GM18502 (cell line): ENCODE results near the gene HS3ST3A1.
"Not testable (repeated sequence)": the region's sequence is repeated elsewhere in the genome, so short reads cannot be mapped to it uniquely, and the experiment has no call there.

Experiments
- ATAC-seq: cut with Tn5 transposase; IDR thresholded peaks from one replicate; pipeline ENCODE4 v1.9.1; 2021; ENCODE audit warnings: mild to moderate bottlenecking; ENCODE audit not compliant: unreplicated experiment, poor library complexity

The HS3ST3A1 gene

DNA sequence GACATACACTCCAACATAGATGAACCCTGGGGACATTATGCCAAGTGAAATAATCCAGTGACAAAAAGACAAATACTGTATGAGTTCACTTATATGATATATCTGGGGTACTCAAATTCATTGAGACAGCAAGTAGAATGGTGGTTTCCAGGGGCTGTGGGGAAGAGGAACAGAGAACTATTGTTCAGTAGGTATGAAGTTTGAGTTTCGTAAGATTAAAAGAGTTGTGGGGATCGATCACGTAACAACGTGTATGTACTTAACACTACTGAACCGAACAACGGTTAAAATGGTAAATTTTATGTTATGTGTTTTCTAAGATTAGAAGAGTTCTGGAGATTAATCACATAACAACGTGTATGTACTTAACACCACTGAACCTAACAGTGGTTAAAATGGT, 100.8 kb downstream of the HS3ST3A1 start:
- no peak for ATAC-seq

DNA sequence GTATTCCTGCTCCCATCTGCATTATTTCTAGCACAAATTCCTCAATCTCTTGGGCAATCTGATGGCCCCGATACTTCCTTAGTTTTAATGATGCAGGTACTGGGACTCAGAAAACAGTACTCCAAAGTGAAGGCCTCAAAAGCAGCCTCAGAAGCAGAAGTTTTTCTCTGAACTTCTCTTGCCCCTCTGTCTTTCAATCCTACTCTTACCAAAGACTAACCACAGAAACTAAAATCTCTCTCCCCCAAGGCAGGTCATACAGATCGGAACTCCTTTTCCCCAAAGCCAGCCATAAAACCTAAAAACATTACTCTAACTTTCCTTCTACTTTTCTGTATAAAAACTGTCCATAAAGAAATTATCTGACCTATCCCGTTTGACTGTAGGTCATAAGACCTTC, 103.5 kb downstream of the HS3ST3A1 start:
- no peak for ATAC-seq

- not testable (repeated sequence) for ATAC-seq
Observed at GRCh38 chr17:13496553-13497056, 105.1 kb downstream of the HS3ST3A1 start.

GRCh38 chr17:13495423-13495822, 106.3 kb downstream of the HS3ST3A1 start:
- no peak for ATAC-seq

GRCh38 chr17:13492737-13493122, 109.0 kb downstream of the HS3ST3A1 start:
- no peak for ATAC-seq

DNA sequence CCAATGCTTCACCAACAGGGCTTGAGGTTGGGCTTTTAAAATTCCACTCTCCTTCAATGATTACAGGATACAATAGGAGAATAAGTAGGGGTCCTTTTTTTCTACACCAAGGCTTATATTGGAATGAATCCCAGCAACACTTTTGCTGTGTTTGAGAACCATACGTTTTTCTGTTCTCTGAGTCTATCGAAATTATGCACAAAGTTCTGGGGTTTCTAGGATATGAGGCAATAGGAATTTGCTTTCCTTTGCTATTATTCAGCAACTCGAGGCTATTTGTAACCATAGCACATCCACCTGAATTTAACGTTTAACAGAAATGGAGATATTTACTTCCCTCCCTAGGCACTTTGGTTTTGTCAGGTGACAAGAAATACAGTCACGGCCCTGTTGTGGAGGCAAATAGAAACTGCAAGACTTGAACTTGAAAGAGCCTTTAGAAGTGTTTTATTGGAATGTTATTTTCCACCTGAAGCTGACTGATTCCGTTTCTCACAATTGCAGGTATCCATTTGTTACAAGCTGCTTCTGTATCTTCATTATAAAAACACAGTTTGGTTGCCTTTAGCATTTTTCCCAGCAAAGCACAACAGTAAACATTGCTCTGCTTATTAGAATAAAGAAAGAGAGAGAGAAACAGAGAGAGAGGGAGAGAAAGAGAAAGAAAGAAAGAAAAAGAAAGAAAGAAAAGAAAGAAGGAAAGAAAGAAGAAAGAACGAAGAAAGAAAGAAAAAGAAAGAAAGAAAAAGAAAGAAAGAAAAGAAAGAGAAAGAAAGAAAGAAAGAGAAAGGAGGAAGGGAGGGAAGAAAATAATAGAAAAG, 109.6 kb downstream of the HS3ST3A1 start:
- ATAC-seq: no peak

DNA sequence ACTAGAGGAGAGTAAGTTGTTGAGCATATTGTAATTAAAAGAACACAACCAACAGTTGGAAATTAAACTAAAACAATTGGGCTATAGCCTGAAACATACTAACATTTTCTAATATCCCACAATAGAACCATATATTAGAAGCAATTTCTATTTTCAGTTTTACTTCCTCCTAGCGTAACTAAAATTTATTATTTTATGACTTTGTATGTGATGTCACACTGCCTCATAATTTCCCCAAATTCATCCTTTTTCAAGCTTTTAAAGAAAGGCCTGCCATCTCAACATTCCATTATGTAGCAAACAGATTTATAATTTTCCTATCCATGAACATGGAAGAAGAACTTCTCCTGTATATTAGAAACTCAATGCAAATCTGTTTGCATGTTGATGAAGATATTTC, 110.2 kb downstream of the HS3ST3A1 start:
- ATAC-seq: no peak

DNA sequence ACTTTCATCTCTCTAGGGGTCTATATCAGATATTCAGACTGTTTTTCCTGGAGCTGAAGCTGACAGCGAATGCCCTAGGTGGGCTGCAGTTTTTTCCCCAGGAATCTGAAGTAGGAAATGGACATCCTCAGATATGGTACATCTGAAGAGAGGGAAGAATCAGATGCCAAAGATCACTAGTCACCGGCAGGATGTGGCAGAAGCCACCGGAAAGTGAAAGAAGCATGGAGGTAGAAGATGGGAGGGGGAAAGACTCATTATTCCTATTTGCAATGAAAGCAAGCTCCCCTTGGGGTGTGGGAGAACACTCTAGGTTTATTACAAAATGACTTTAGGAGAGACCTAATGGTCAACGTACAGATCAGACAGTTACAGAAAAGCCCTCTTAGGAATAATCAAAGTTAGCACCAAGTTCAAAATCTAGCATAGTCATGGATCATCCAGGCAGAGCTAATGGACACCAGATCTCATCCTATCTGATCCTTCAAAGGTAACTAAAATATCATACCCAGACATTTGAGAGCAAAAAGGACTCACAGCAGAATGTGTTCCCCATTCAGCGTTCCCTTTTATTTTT, 110.7 kb downstream of the HS3ST3A1 start:
- ATAC-seq: no peak

DNA sequence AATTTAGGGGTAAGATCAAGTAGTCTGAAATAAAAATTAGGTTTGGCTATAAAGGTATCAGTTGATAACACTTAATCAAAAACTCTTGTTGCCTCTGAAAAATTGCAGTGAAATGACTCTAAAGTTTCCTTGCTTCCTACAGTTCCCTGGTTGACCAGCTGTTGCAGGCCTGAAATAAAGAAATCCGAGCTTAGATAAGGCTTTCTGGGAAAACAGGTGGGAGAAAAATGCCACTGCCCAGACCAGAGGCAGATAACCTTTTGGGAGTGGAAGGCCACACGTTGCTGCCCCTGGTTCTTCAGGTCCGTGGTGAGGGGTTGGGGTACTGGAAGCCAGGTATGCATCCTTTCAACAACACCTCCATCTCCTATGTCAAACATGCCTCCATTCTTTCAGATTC, 111.3 kb downstream of the HS3ST3A1 start:
- ATAC-seq: no peak

GRCh38 chr17:13485327-13485726, 116.4 kb downstream of the HS3ST3A1 start:
- ATAC-seq: no peak

DNA sequence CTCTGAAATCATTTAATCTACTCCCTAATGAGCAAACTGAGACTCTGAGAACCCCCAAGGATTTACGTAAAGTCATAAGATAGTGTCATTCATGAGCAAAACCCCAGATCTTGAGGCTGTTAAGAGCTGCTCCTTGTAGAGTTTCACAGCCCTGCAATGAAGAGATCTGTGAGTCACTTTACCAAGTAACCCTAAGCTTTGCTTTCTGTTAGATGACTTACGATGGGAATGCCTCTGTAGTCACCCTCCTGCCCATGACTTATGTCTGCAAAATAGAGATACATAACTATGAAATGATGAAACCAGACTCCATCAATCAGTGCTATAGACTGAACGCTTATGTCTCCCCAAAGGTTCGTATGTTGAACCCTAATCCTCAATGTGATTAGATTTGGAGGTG, 117.7 kb downstream of the HS3ST3A1 start:
- no peak for ATAC-seq

- no peak for ATAC-seq
Observed at GRCh38 chr17:13480877-13481276, 120.9 kb downstream of the HS3ST3A1 start.

- no peak for ATAC-seq
Observed at GRCh38 chr17:13478326-13478830, 123.4 kb downstream of the HS3ST3A1 start.

DNA sequence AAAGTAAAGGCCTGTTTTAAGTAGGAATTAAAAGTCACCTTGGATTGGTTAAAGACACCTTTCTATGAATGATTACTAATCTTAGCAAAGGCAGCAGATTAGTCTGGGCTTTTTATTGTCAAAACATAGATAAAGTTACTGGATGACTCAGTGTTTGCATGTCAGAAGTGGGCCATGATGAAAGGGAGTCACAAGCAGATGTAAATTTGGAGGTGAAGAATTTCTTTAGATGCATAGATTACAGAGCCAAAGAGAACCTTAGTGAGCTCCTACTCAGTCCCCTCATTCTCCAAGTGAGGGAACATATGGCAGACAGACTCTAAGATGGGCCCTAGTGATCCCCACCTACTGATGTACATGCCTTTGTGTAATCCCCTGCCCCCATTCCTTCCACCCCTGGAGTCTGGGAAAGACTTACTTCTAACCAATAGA, 124.5 kb downstream of the HS3ST3A1 start:
- ATAC-seq: no peak

GRCh38 chr17:13476720-13477119, 125.0 kb downstream of the HS3ST3A1 start:
- no peak for ATAC-seq

DNA sequence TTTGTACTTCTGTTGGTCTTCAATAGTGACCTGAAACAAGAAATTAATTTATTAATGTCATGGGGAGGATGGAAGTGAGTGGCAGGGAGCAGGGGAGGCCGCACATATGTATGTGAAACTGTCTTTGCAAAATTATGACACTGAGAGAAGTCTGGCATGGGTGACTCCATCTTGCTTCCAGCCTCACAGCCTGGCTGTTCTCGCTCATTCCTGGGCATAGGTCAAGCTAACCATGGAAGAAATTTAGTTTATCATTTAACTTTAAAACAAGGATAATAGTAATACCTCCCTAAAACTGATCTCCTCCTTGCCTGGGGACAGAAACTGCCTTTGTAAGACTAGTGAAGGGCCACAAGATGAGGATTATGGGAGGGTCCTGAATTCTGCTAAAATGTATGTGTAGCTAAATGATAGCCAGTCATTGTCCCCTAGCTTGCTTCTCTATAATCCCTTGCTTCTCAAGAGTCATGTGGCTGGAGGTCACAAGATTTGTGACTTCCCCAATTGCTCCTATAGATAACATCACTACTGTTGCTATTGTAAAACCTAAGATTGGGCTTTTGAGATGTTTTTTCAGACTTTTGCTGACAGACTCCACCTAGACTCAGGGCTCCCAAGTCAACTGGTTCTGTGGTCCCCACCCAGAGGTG, 126.0 kb downstream of the HS3ST3A1 start:
- no peak for ATAC-seq

DNA sequence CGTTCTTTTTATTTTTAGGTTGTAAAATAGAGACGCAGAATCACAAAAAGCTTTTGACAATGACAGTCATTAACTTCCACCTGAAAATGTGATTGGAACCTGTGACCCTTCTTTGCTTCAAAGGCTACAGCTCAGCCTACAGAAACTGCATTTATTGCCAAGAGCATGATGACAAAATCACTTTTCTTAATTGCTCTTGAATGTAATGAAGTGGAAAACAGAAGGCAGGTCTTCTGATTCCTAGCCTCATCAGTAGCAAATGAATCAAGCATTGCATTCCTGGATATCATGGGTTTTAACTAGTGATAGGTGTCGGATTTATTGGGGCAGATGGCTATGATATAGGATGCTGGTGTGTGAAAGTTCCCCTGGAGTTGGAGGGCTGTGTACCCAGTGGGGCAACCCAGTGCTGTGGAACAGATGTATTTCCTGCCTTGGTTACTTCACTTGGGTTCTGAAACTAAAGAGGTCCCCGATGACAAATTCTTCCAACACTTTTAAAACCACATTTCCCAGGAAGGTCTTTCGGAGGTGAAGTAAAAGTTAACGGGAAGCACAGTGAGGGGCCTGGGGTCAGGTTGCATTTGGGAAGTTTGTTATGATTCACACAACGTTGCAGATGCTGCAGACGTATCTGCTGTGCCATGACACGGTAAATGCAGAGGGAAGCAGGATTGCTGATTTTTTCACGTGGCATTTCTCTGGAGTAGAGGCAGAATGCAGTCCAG, 127.5 kb downstream of the HS3ST3A1 start:
- ATAC-seq: no peak

DNA sequence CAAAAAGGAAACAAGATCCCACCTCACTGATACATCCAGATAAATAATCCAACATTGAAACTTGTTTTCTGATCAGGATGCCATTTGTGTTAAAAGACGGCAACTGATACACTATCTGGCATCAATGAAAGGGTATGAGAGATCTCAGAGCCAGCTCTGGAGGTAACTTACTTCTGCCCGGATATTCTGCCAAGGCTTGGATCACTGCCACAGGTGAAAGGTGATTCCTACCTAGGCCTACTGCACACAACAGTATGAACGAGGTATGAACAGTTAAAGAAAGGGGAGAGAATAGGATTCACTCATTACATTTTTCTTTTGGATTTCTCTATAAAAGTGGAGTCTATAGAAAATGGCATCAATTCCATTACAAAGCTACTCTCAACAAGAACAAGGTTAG, 136.1 kb downstream of the HS3ST3A1 start:
- ATAC-seq: no peak

DNA sequence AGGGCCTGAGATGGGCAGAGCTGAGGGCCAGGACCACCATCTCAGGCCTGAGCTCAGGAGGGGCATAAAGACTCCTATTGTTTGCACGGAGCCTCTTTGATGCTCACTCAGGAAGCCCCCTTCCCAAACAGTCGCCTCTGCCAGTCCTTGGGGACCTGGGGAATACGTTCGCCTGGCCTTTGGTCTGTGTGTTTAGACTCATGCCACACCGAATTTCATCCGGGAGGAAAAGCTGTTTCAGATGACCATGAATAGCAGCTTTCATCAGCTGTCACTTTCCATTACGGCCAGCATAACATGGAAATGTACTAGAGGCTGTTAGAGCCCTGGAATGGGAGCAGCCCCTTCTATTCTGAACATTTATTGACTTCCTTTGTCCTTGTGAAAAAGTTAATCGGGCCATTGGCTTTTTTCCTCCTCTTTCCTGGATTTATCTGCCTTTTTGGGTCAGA, 139.0 kb downstream of the HS3ST3A1 start:
- no peak for ATAC-seq

- ATAC-seq: no peak
Observed at GRCh38 chr17:13462146-13462545, 139.6 kb downstream of the HS3ST3A1 start.
